ENCODE results near the gene NUMB.
A peak's percentile ranks its signal among the peaks of the same experiment; 100 is the strongest.
"Not testable (repeated sequence)": the region's sequence is repeated elsewhere in the genome, so short reads cannot be mapped to it uniquely, and the experiment has no call there.

Gene NUMB

GRCh38 chr14:73359445-73359844, 98.9 kb downstream of the NUMB start:
- DNase-seq (ENCODE audit: low spot score): no peak

GRCh38 chr14:73358187-73358586, 100.2 kb downstream of the NUMB start:
- DNase-seq (ENCODE audit: low spot score): no peak

DNA sequence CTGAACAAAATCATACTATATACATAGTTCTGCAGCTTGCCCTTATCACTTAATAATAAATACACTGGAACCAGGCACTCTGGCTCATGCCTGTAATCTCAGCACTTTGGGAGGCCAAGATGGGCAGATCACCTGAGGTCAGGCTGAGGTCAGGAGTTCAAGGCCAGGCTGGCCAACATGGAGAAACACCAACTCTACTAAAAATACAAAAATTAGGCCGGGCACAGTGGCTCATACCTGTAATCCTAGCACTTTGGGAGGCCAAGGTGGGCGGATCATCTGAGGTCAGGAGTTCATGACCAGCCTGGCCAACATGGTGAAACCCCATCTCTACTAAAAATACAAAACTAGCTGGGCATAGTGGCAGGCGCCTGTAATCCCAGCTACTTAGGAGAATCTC, 109.3 kb downstream of the NUMB start:
- not testable (repeated sequence) for DNase-seq (ENCODE audit: low spot score)

DNA sequence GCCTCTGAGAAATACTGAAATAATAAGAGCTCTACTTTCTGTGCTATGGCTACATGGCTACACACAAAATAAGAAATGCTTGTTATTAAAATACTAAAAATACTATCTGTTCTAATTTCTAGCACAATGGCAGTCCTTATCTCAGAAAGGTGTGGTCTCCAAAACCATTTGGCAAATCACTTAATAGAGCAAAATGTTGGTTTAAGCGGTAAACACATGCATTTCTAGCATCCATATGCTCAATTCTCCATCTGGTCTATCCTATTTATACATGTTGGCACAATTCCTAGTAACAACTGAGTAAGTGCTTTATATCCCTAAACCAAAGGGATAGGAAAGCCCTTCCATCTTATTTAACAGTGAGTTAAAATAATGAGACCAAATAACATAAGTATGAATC, 114.0 kb downstream of the NUMB start:
- no peak for DNase-seq (ENCODE audit: low spot score)

- no peak for DNase-seq (ENCODE audit: low spot score)
Measured at GRCh38 chr14:73342670-73343069, 115.7 kb downstream of the NUMB start.

- no peak for DNase-seq (ENCODE audit: low spot score)
Measured at GRCh38 chr14:73339846-73340595, 118.3 kb downstream of the NUMB start.

DNA sequence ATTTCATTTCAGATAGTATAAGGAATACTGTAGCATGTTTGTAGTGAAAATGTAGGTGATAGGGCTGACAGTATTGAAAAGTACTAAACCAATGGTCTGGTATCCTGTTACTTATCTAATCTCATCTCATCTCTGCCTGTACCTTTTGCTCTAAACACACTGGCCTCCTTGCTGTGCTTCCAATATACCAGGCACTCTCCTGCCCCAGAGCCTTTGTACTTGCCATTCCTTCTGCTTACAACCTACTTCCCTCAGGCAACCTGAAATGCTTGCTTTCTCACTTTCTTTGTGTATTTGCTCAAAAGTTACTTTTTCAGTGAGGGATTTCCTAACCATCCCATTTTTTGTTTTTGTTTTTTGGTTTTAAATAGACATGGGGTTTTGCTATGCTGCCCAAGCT, 119.1 kb downstream of the NUMB start:
- DNase-seq (ENCODE audit: low spot score): no peak

- DNase-seq (ENCODE audit: low spot score): no peak
Measured at GRCh38 chr14:73338551-73338950, 119.8 kb downstream of the NUMB start.

DNA sequence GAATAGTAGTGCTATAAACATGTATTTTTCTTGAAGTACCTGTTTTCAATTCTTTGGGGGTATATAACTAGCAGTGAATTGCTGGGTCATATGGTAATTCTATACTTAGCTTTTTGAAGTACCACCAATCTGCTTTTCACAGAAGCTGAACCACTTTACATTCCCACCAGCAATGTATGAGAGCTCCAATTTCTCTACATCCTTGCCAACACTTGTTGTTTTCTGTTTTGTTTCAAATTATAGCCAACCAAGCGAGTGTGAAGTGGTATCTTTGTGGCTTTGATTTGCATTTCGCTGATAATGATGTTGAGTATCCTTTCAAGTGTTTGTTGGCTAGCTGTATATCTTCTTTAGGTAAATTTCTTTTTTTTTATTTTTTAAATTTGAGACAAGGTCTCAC, 125.3 kb downstream of the NUMB start:
- no peak for DNase-seq (ENCODE audit: low spot score)

- no peak for DNase-seq (ENCODE audit: low spot score)
Measured at GRCh38 chr14:73325630-73326299, 132.6 kb downstream of the NUMB start.

GRCh38 chr14:73325063-73325462, 133.3 kb downstream of the NUMB start:
- DNase-seq (ENCODE audit: low spot score): no peak

DNA sequence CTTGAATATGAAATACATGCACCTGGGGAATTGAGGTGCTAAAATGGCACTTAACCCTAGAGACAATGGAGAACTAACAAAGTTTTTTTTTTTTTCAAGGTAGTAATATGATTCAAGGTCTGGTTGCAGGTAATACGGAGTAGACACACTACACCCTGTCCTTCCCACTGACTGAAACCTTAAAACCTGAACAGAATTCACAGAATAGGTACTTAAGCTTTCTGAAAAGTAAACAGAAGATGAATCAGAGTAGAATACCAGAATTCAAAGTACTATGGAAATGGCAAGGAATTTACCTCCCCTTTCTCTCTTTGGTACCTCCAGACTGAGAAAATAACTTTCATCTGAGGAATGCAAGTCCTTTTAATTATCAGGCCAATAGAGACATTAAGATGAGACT, 133.8 kb downstream of the NUMB start:
- no peak for DNase-seq (ENCODE audit: low spot score)

DNA sequence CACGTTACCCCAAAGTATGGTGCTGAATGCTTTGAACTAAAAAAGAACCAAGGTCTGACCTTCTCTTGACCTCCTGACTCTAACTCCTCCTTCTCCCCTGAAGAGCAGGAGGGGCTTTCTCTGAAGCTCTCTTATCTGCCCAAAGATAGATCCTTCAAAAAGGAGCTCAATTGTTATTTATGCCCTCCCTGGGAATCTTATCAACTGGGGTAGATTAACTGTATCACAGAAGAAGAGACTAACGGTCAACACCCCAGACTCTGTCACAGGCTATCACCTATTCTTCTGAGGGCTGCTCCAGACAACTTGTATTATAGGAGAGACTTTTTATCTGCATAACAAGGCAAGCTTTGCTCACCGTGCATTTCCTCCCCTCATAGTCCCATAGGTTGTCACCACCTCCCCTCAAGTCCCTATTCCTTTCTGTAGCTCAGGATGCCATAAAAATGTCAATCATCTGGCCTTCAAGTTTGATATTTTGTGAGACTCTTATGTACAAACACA, 134.4 kb downstream of the NUMB start:
- DNase-seq (ENCODE audit: low spot score): no peak

DNA sequence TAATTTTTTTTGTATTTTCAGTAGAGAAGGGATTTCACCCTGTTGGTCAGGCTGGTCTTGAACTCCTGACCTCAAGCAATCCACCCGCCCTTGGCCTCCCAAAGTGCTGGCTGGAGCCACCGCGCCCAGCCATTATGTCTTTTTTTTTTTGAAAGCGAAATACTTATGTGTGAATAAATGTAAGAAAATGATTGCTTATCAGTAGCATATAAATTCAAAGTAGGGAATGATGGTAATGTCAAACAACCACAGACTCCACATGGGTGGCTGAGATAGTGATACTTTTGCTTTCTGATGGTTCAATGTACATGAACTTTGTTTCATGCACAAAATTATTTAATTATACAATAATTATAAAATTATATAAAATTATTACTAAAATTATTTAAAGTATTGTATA, 145.2 kb downstream of the NUMB start:
- no peak for DNase-seq (ENCODE audit: low spot score)

DNA sequence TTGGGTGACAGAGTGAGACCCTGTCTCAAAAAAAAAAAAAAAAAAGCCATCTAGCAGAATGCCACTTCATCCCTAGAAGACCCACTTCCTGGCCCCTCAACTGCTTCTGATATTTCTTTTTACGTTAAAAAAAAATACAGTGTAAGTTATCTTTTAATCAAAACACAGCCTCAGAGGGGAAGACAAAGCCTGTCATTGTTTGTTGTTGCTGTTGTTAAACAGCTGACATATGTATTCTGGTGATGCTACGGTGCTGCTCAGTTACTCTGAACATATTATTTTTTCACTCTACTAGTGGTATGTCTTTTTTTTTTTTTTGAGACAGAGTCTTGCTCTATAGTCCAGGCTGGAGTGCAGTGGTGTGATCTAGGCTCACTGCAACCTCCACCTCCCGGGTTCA, 145.7 kb downstream of the NUMB start:
- peak; percentile 41 for DNase-seq (ENCODE audit: low spot score)

DNA sequence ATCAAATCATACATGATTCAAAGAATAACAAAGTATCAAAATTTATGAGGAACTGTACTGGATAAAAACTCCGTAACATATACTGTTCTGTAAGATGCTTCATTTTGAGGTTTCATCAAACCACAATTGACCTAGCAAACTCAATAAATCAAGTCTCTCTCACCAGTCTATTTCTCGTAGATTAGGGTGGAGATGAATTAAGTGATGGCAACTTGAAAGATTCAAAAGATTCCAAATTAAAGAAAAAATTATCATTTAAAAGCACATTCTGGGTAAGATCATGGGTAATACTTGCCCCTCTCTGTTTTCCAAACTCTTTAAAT, 146.7 kb downstream of the NUMB start:
- no peak for DNase-seq (ENCODE audit: low spot score)

DNA sequence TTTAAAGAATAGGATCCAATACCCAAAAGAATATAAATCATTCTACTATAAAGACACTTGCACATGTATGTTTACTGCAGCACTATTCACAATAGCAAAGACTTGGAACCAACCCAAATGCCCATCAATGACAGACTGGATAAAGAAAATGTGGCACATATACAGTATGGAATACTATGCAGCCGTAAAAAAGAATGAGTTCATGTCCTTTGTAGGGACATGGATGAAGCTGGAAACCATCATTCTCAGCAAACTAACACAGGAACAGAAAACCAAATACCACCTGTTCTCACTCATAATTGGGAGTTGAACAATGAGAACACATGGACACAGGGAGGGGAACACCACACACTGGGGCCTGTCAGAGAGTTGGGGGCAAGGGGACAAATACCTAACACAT, 149.1 kb downstream of the NUMB start:
- not testable (repeated sequence) for DNase-seq (ENCODE audit: low spot score)

- DNase-seq (ENCODE audit: low spot score): no peak
Measured at GRCh38 chr14:73307261-73307660, 151.1 kb downstream of the NUMB start.

DNA sequence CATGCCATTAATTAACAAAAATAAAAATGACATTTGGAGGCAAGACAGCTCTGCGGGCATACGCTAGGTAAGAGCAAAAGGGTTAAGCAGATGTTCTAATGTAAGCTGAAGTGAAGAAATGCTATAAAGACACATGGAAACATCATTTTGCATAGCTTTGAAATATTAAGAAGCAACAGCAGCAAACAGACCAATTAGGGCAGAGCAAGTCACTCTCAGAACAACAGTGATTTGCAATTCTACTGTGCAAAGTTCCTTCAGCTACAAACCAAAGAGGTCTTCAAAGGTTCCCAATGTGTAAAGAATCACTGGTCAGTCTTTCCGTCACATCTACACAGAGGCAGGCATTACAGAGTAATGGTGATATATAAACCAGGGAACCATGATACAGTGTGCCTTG, 152.8 kb downstream of the NUMB start:
- no peak for DNase-seq (ENCODE audit: low spot score)

DNA sequence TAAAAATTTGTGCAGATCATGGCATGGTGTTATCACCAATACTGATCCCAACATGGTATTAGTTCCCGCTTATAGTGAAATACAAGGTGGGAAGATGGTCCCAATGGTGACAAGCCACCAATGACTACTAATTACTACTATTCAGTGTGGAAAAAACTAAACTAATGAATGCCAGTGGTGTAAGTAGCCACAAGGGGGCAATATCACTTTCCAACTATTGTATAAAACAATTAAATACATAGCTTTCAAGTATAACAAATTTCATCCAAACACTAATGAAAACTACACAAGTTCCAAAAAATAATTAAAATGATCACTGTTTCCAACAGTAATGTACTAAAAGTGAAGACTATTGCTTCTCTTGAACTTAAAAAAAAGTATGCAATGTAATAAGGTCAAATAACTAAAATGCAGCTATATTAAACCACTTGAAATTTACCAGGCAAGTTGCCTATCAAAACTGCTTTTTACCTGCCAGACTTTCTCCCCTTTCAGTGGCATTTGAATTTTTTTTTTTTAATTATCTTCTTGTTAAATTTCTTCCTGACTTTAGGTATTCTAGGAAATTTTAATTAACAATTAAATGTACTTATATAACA, 163.0 kb downstream of the NUMB start:
- peak; percentile 35 for DNase-seq (ENCODE audit: low spot score)

- DNase-seq (ENCODE audit: low spot score): no peak
Measured at GRCh38 chr14:73293782-73294781, 164.3 kb downstream of the NUMB start.

DNA sequence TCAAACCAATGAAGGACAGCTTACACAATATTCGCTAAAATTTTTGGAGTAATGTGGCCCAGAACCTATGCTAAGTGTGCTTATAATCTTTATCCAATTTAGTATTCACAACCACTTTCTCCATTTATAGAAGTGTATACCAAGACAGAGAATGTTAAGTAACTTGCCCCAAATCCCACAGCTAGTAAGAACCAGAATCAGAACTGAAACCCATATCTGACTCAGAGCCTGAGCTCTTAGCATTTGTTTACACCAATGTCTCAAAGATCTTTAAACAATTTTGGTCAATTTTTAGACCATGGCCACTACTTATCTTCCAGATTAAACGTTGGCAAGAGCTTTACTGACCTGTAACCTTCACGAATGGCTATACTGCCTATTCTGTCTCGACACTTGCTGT, 168.1 kb downstream of the NUMB start:
- no peak for DNase-seq (ENCODE audit: low spot score)

All from globus pallidus (tissue), 1 donor.